ENCODE data around the gene MYLK. TPM values are rescaled to one million over a fixed set of nuclear protein-coding genes. Genes with fewer than 3 reads are reported as not detected.
"Not testable (repeated sequence)": the region's sequence is repeated elsewhere in the genome, so short reads cannot be mapped to it uniquely, and the experiment has no call there.

Gene MYLK
- polyA plus RNA-seq, 3 donors = 148 to 187 (median 154) TPM

DNA sequence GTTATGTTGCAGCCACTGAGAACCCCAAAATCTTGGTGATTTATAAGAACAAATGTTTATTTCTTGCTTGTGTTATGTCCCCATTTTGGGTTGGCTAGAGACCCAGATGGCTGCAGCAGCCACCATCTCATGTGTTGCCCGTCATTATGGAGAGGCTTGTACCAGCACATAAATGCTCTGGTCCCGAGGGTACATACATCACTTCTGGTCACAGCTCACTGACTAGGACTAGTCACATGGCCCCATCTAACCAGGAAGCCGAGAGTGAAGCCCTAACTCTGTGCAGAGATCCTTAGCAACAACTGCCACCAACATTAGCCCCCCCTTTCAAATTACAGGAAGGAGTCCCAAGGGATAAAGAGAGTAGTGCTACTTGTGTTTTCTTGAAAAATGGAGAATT, 273.8 kb downstream of the MYLK start:
- DNase-seq (ENCODE audit: low read depth in 3 of 3, low spot score in 2 of 3) = no peak

DNA sequence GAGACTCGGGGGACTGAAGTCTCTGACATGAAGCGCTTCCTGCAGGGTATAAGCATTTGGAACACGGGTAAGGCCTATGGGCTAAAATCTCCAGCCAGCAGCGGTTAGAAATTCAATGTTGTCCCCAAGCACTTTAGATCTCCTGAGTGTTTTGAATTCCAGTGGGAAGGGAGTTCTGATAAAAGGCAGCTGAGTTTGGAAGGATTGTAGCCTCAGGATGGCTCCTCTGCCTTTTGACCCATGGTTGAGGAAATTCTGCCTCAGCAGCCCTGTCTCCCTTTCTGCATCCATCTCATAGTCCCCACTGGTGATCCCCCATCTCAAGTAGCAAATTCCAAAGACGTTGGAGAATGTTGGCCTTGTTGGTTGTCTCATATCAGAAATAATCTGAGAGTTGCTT, 275.1 kb downstream of the MYLK start:
- DNase-seq (ENCODE audit: low read depth in 3 of 3, low spot score in 2 of 3) = no peak

GRCh38 chr3:123608263-123608937, 275.7 kb downstream of the MYLK start:
- DNase-seq (ENCODE audit: low read depth in 3 of 3, low spot score in 2 of 3) = no peak

DNA sequence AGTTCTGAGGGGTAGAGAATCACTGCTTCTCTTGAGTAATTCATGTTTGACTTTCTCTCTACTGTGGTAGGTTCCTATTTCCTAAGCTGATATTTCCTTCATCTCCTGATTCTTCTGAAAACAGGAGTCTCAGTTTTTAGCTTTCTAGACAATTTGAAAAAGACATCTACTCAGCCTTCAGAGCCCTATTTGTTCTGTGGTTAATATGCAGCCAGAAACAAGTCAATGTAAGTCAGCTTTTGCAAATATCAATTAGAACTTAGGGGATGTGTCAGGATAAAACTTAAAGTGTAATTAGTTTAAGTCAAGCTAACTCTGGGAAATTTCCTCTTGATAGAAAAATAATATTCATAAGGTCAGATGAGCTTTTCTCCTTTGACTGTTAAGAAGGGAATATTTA, 277.6 kb downstream of the MYLK start:
- DNase-seq (ENCODE audit: low read depth in 3 of 3, low spot score in 2 of 3) = no peak

DNA sequence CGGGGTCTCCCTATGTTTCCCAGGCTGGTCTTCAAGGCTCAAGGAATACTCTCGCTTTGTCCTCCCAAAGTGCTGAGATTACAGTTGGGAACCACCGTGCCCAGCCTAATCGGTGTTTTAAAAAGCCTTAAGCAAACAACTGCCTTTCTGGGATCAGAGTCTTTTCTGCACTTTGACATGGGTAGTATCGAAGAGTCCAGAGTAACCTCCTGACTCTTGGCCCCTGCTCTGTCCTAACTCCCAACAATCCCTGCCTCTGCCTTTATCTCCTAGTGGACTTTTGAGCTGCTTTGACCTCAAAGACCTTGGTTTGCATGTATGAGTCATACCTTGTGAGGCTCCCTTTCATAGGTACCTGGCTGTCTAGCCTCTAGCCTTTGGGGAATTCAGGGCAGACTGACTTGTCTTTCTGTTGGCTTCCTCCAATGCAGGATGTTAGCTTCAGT, 278.3 kb downstream of the MYLK start:
- no peak for DNase-seq (ENCODE audit: low read depth in 3 of 3, low spot score in 2 of 3)

GRCh38 chr3:123603153-123603552, 281.0 kb downstream of the MYLK start:
- DNase-seq (ENCODE audit: low read depth in 3 of 3, low spot score in 2 of 3) = not testable (repeated sequence)

DNA sequence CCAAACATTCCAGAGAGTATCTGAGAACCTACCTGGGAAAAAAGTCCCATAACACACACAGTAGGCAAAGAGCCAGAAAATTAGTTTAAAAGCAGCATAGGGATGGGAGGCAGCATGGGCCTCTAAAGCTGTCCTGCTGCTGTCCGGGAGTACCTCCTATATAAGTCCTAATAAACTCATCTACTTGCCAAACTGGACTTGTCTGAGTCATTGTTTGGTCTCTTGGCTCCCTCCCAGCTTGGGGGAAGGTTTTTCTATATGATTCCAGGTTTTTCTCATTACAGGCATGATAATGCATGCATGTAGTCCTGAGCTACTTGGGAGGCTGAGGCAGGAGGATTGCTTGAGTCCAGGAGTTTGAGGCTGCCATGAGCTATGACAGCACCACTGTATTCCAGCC, 281.8 kb downstream of the MYLK start:
- no peak for DNase-seq (ENCODE audit: low read depth in 3 of 3, low spot score in 2 of 3)

GRCh38 chr3:123600863-123601262, 283.3 kb downstream of the MYLK start:
- DNase-seq (ENCODE audit: low read depth in 3 of 3, low spot score in 2 of 3) = not testable (repeated sequence)

- no peak for DNase-seq (ENCODE audit: low read depth in 3 of 3, low spot score in 2 of 3)
Measured at GRCh38 chr3:123597561-123597960, 286.6 kb downstream of the MYLK start.

DNA sequence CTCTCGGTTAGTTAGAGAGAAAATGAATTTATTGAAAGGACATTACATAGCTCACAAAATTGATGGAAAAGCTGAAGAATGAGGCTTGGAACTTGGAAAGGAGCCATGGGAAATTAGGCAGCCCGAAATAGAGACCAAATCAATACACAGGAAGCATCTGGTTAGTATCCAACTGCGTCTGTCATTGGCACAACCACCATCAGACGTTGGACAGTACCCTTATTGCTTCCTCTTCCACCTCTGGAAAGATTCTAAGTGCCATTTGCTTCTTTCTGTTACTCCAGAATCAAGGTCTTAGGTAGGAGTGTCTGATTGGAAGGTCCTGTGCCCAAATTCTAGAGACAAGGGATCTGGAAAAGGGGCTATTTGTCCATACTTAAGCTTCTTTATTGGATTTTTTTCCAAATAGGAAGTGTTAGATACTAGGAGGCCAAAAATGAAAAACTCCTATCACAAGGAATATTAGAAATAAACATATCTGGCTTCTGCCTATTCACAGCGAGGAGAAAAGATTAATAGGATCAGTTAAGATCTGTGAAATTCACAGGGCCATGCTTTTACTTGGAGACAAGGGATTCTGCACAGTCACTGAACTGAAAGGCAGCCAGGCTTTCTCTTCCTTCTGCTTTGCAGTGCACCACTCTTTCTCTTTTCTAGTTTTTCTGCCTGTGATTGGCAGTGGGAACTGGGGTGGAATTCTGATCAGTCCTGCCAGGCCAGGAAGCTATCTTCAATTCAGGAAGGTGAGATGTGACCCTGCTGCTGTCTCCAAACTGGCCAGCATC, 288.5 kb downstream of the MYLK start:
- no peak for DNase-seq (ENCODE audit: low read depth in 3 of 3, low spot score in 2 of 3)

DNA sequence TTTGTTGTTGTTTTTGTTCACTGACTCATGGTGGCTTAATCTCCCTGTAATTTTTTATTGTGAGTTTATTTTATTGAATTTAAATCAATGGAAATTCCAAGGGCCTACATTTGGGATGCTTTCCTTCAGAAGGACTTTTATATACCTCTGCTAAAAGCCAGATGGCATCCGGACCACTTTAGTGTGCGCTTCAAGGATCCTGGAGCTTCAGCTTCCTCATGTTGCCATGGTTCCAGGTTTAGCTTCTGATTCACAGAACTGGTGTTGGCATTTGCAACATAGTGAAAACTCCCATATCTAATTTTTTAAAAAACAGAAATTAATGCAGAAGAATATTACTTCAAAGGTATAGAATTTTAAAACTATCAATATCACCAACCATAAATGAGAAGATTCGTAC, 290.8 kb downstream of the MYLK start:
- no peak for DNase-seq (ENCODE audit: low read depth in 3 of 3, low spot score in 2 of 3)

- DNase-seq (ENCODE audit: low read depth in 3 of 3, low spot score in 2 of 3) = no peak
Measured at GRCh38 chr3:123590685-123591450, 293.3 kb downstream of the MYLK start.

- no peak for DNase-seq (ENCODE audit: low read depth in 3 of 3, low spot score in 2 of 3)
Measured at GRCh38 chr3:123587401-123587800, 296.7 kb downstream of the MYLK start.

DNA sequence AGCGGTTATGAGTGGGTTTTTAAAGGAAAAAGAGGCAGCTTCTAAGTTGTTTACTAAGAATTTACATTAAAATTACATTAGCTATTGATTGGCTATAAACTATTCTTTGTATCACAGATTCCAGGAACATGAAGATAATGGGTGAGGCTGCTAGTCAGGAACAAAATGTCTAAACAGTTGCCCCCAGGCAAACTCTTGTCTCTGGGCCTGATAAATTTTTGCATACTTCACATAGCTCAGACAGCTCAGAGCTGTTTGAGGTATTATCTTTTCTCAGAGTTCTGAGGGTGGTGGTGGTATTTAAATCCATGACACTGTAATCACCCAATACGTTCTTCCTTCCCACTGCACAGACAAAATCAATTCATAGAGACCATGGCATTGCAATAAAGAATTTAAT, 297.2 kb downstream of the MYLK start:
- no peak for DNase-seq (ENCODE audit: low read depth in 3 of 3, low spot score in 2 of 3)

GRCh38 chr3:123586131-123586530, 298.0 kb downstream of the MYLK start:
- peak; percentile 6 to 49 (median 34) for DNase-seq (ENCODE audit: low read depth in 3 of 3, low spot score in 2 of 3)

GRCh38 chr3:123584988-123585937, 298.9 kb downstream of the MYLK start, which contains the start of gene HACD2:
Gene HACD2, minus strand, starts transcription at chr3:123585053. Its CDS starts 26 bp downstream, at chr3:123585027.
- DNase-seq (ENCODE audit: low read depth in 3 of 3, low spot score in 2 of 3) = peak; percentile 94 to 96 (median 95)

GRCh38 chr3:123584284-123584987, 299.7 kb downstream of the MYLK start:
- DNase-seq (ENCODE audit: low read depth in 3 of 3, low spot score in 2 of 3) = peak in 2 of 3 donors; percentile 26 to 27

DNA sequence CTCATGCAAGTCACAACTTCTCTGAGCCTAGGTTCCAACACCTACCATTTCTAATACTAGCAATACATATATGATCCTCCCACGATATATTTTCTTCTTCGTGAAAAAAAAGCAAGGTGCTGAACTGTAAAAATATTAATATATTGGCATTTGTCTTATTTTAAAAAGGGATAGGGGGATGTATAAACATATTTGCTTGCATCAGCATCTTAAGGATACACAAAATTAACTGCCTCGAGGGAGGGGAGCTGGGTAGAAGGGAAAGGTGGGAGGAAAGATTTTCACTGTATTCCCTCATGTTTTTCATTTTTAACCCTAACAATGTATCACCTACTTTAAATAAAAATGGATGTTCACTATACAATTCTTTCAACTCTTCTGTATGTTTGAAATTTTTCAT, 300.6 kb downstream of the MYLK start:
- no peak for DNase-seq (ENCODE audit: low read depth in 3 of 3, low spot score in 2 of 3)

GRCh38 chr3:123582315-123582714, 301.8 kb downstream of the MYLK start:
- no peak for DNase-seq (ENCODE audit: low read depth in 3 of 3, low spot score in 2 of 3)

GRCh38 chr3:123576122-123576521, 308.0 kb downstream of the MYLK start:
- no peak for DNase-seq (ENCODE audit: low read depth in 3 of 3, low spot score in 2 of 3)

All from right renal cortex interstitium (tissue), 3 donors.